OCI-LY7 (cell line): ENCODE results near the gene UBXN6. TPM values are rescaled to one million over a fixed set of nuclear protein-coding genes. Genes with fewer than 3 reads are reported as not detected.

Experiments
- BruUV-seq: library from RNA; stranded (reverse); fragments of 400-500 nt; replicated peaks from 2 replicates; lab custom pipeline; 2021; lab: Mats Ljungman, UMichigan
- CTCF ChIA-PET: fragments of 300-600 bp; sonication (Branson Sonifier 250); formaldehyde crosslinking; loops from one replicate; lab custom pipeline; 2022; ENCODE audit warnings: antibody characterized with exemption; ENCODE audit not compliant: unreplicated experiment; lab: Charles Lee
- POLR2A ChIA-PET: fragments of 300-600 bp; sonication (Branson Sonifier 250); formaldehyde crosslinking; loops from one replicate; lab custom pipeline; 2022; ENCODE audit warnings: antibody characterized with exemption; lab: Charles Lee
- DNase-seq: peaks from one replicate; pipeline ENCODE4 v3.0.0-alpha.2; 2015; ENCODE audit warnings: low spot score
- H2AFZ ChIP-seq: fragments of 200-600 bp; sonication (generic), shearing (Covaris generic); 2 replicates; pipeline ENCODE4 v1.6.1; 2014; ENCODE audit warnings: mild to moderate bottlenecking, antibody characterized with exemption, low read length, moderate library complexity
- H3K27ac ChIP-seq: fragments of 200-600 bp; sonication (generic); 2 replicates; pipeline ENCODE4 v1.5.1; 2014; ENCODE audit warnings: mixed run types, low read depth, mild to moderate bottlenecking, moderate library complexity, low read length, inconsistent platforms; ENCODE audit not compliant: poor library complexity, severe bottlenecking
- H3K36me3 ChIP-seq: fragments of 200-600 bp; sonication (generic); 2 replicates; pipeline ENCODE4 v1.6.1; 2014; ENCODE audit warnings: mild to moderate bottlenecking, antibody characterized with exemption, low read length, moderate library complexity, mixed read lengths; ENCODE audit not compliant: insufficient read depth
- H3K4me1 ChIP-seq: fragments of 200-600 bp; sonication (generic); 2 replicates; pipeline ENCODE4 v1.5.1; 2014; ENCODE audit warnings: mild to moderate bottlenecking, low read length; ENCODE audit not compliant: insufficient read depth, poor library complexity, severe bottlenecking
- H3K4me2 ChIP-seq: fragments of 200-600 bp; sonication (generic); 2 replicates; pipeline ENCODE4 v1.6.1; 2014; ENCODE audit warnings: mild to moderate bottlenecking, low read length
- H3K4me3 ChIP-seq: fragments of 200-600 bp; sonication (generic); 2 replicates; pipeline ENCODE4 v1.5.1; 2014; ENCODE audit warnings: mild to moderate bottlenecking, low read depth, low read length; ENCODE audit not compliant: poor library complexity, severe bottlenecking
- H3K79me2 ChIP-seq: fragments of 200-600 bp; sonication (generic); 2 replicates; pipeline ENCODE4 v1.6.1; 2016; ENCODE audit warnings: low read depth, mild to moderate bottlenecking, low read length, moderate library complexity, mixed read lengths; ENCODE audit not compliant: insufficient read depth
- H3K9me2 ChIP-seq: fragments of 200-600 bp; sonication (generic); 2 replicates; pipeline ENCODE4 v1.6.1; 2016; ENCODE audit warnings: mild to moderate bottlenecking, low read length, mixed read lengths; ENCODE audit not compliant: insufficient read depth
- H3K9me3 ChIP-seq: fragments of 200-600 bp; sonication (generic); 2 replicates; pipeline ENCODE4 v1.6.1; 2014; ENCODE audit warnings: mild to moderate bottlenecking, mixed run types, low read length, mixed read lengths
- H4K20me1 ChIP-seq: fragments of 200-600 bp; sonication (generic); 2 replicates; pipeline ENCODE4 v1.6.1; 2014; ENCODE audit warnings: mild to moderate bottlenecking, antibody characterized with exemption, low read length, moderate library complexity, mixed read lengths; ENCODE audit not compliant: insufficient read depth
- CTCF ChIP-seq: fragments of 200-600 bp; sonication (generic); conservative IDR thresholded peaks from 2 replicates; pipeline ENCODE4 v1.5.1; 2014; ENCODE audit warnings: mild to moderate bottlenecking, antibody characterized with exemption, low read length, moderate library complexity, mixed read lengths
- EZH2phosphoT487 ChIP-seq: fragments of 200-600 bp; sonication (generic); IDR thresholded peaks from 2 replicates; pipeline ENCODE4 v1.6.1; 2018; ENCODE audit warnings: low read depth, borderline replicate concordance, mild to moderate bottlenecking, mixed run types, antibody characterized with exemption, low read length, moderate library complexity, mixed read lengths
- intact Hi-C: fragments of 100-400 bp; cut with micrococcal nuclease; formaldehyde crosslinking; loops from one replicate; pipeline ENCODE4 v1.10.0; 2022; ENCODE audit not compliant: unreplicated experiment
- total RNA-seq, 2 experiments: library from RNA; depleted of rRNA in 1 of 2; stranded (reverse); fragments of >200 nt in 1 of 2; shearing (Covaris generic) in 1 of 2; gene quantifications; 2 replicates each; pipeline ENCODE4 v1.2.3, GENCODE V29; 2014 to 2022

The UBXN6 gene
- total RNA-seq, 2 experiments from 2014 or later = 43.5 to 57.0 TPM

GRCh38 chr19:4456476-4456842 lies 1.1 kb downstream of the UBXN6 start:
- Histone ChIP-seq H3K4me1 (peaks cover 15% of the 10 kb centered on the region), H3K36me3 (peaks cover 12% of the 10 kb centered on the region; the same call in 1 of the 2 replicates), H4K20me1 (no peaks in the 10 kb centered on the region; the same call in 1 of the 2 replicates), H3K9me3 (no peaks in the 10 kb centered on the region), H3K4me3 (peak overlapping the region; percentile 82), H3K79me2 (peaks cover 11% of the 10 kb centered on the region; the same call in 1 of the 2 replicates), H3K27ac (no peak overlapping the region), H2AFZ (no peak overlapping the region), H3K9me2 (no peaks in the 10 kb centered on the region), H3K4me2 (peak overlapping the region; percentile 99)
- intact Hi-C loops = no loop called here
- TF ChIP-seq EZH2phosphoT487 = no peak
- TF ChIP-seq CTCF = no peak
- no TSS peak for BruUV-seq
- CTCF ChIA-PET = no interaction called here
- POLR2A ChIA-PET = interaction anchor here (0.5 to 0.6 kb wide), 3 partner anchors 15 to 858 kb away, joined by 3 to 4 read pairs (median 4); no protein-coding TSS in a partner anchor
- no peak for DNase-seq

GRCh38 chr19:4455719-4456475 lies 1.7 kb downstream of the UBXN6 start:
- ChIA-PET POLR2A (interaction anchor here (0.5 kb wide), 1 partner anchor 17 kb away, joined by 4 read pairs; no protein-coding TSS in a partner anchor), CTCF (no interaction called here)
- Histone ChIP-seq H2AFZ (no peak overlapping the region), H3K27ac (no peak overlapping the region), H3K4me1 (peaks cover 15% of the 10 kb centered on the region), H4K20me1 (no peaks in the 10 kb centered on the region; the same call in 1 of the 2 replicates), H3K79me2 (peaks cover 11% of the 10 kb centered on the region; the same call in 1 of the 2 replicates), H3K9me3 (no peaks in the 10 kb centered on the region), H3K36me3 (peaks cover 18% of the 10 kb centered on the region; the same call in 1 of the 2 replicates), H3K4me2 (peak overlapping the region; percentile 99), H3K9me2 (no peaks in the 10 kb centered on the region), H3K4me3 (peak overlapping the region; percentile 82)
- no peak for TF ChIP-seq CTCF
- TF ChIP-seq EZH2phosphoT487 = no peak
- intact Hi-C loops = no loop called here
- no TSS peak for BruUV-seq
- DNase-seq = no peak
